Measurements from ENCODE around the gene PPM1A.

Gene PPM1A

GRCh38 chr14:60346706-60347105 lies 97.7 kb downstream of the PPM1A start:
- TF ChIP-seq CREB1 (IDR thresholded peaks at IDR 0.05; ENCODE audit: low read depth) (no peak), MAX (IDR thresholded peaks at IDR 0.05) (no peak), REST (IDR thresholded peaks at IDR 0.05; ENCODE audit: low read depth) (no peak), TAF1 (IDR thresholded peaks at IDR 0.05; ENCODE audit: low read depth) (no peak), NFIC (IDR thresholded peaks at IDR 0.05) (no peak), EP300 (IDR thresholded peaks at IDR 0.05; ENCODE audit: borderline replicate concordance) (no peak), ZBTB7A (IDR thresholded peaks at IDR 0.05; ENCODE audit: low read depth) (no peak), EGR1 (IDR thresholded peaks at IDR 0.05) (no peak), RAD21 (IDR thresholded peaks at IDR 0.05; ENCODE audit: low read depth) (no peak), USF1 (IDR thresholded peaks at IDR 0.05) (no peak), YY1 (IDR thresholded peaks at IDR 0.05; ENCODE audit: low read depth) (no peak), TCF12 (IDR thresholded peaks at IDR 0.05; ENCODE audit: low read depth) (no peak), TEAD4 (IDR thresholded peaks at IDR 0.05) (no peak), FOXM1 (IDR thresholded peaks at IDR 0.05; ENCODE audit: borderline replicate concordance, low read depth) (no peak), CEBPB (IDR thresholded peaks at IDR 0.05) (no peak)

- TF ChIP-seq EGR1 (IDR thresholded peaks at IDR 0.05) (no peak), CEBPB (IDR thresholded peaks at IDR 0.05) (no peak), RAD21 (IDR thresholded peaks at IDR 0.05; ENCODE audit: low read depth) (no peak), NFIC (IDR thresholded peaks at IDR 0.05) (no peak), USF1 (IDR thresholded peaks at IDR 0.05) (no peak), YY1 (IDR thresholded peaks at IDR 0.05; ENCODE audit: low read depth) (no peak), CREB1 (IDR thresholded peaks at IDR 0.05; ENCODE audit: low read depth) (no peak), FOXM1 (IDR thresholded peaks at IDR 0.05; ENCODE audit: borderline replicate concordance, low read depth) (no peak), ZBTB7A (IDR thresholded peaks at IDR 0.05; ENCODE audit: low read depth) (no peak), EP300 (IDR thresholded peaks at IDR 0.05; ENCODE audit: borderline replicate concordance) (no peak), TCF12 (IDR thresholded peaks at IDR 0.05; ENCODE audit: low read depth) (no peak), MAX (IDR thresholded peaks at IDR 0.05) (no peak), TEAD4 (IDR thresholded peaks at IDR 0.05) (no peak), TAF1 (IDR thresholded peaks at IDR 0.05; ENCODE audit: low read depth) (no peak), REST (IDR thresholded peaks at IDR 0.05; ENCODE audit: low read depth) (no peak)
Observed at GRCh38 chr14:60348211-60348610, 99.2 kb downstream of the PPM1A start.
